ENCODE data around the gene GLT1D1. TPM values are rescaled to one million over a fixed set of nuclear protein-coding genes. Genes with fewer than 3 reads are reported as not detected.

The GLT1D1 gene
- total RNA-seq, 1 donor from 2014 or later, result 5.3 TPM

DNA sequence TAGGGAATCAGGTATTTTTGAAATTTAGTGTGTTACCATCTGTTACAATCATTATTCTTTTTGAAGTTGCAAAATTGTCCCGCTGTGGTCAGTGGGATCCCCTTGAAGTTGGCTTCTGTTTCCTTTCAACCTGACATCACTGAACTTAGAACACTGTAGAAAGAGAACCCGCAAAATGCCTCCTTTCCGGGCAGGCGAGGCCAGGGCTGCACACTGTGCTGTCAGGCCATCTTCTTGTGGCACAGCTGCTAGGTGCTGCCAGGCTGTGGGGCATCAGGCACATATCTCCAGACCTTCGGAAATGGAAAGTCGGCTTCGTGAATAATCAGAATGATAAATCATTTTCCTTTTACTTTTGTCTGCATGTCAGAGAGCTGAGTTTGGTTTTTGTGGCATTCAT lies 103.5 kb downstream of the GLT1D1 start:
- no peaks in the 10 kb centered on the region for H3K36me3 ChIP-seq
- H3K9me3 ChIP-seq, result no peaks in the 10 kb centered on the region
- H3K4me1 ChIP-seq, result no peaks in the 10 kb centered on the region
- no peak for ATAC-seq
- H3K27ac ChIP-seq, result no peak overlapping the region
- peaks cover 20% of the 10 kb centered on the region for H3K27me3 ChIP-seq (ENCODE audit: low read depth)
- intact Hi-C loops (cut with DNase I), result no loop called here
- H3K4me3 ChIP-seq, result no peak overlapping the region
- TF ChIP-seq, protein P1, sequence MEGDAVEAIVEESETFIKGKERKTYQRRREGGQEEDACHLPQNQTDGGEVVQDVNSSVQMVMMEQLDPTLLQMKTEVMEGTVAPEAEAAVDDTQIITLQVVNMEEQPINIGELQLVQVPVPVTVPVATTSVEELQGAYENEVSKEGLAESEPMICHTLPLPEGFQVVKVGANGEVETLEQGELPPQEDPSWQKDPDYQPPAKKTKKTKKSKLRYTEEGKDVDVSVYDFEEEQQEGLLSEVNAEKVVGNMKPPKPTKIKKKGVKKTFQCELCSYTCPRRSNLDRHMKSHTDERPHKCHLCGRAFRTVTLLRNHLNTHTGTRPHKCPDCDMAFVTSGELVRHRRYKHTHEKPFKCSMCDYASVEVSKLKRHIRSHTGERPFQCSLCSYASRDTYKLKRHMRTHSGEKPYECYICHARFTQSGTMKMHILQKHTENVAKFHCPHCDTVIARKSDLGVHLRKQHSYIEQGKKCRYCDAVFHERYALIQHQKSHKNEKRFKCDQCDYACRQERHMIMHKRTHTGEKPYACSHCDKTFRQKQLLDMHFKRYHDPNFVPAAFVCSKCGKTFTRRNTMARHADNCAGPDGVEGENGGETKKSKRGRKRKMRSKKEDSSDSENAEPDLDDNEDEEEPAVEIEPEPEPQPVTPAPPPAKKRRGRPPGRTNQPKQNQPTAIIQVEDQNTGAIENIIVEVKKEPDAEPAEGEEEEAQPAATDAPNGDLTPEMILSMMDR (IDR thresholded peaks at IDR 0.05), result no peak
- no peak for DNase-seq

DNA sequence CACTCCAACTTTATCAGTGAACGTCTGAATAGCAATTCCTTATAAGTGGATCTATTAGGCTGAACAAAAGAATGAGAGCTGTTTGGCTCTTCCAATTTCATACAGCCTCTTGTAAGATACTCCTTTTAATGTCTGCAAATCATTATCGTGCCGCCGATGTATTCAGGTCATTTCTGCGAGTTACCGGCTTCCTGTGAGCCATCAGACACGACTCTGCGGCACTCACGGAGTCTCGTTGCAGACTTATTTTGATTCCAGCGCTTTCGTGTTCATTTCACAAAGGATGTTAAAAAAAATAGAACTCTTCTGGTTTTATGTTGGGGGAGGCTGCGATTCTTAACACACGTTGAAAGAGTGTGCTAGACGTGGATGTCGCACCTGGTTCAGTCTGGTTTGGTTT lies 106.6 kb downstream of the GLT1D1 start:
- H3K36me3 ChIP-seq, result no peaks in the 10 kb centered on the region
- no peaks in the 10 kb centered on the region for H3K4me1 ChIP-seq
- intact Hi-C loops (cut with DNase I), result no loop called here
- H3K4me3 ChIP-seq, result no peak overlapping the region
- H3K9me3 ChIP-seq, result no peaks in the 10 kb centered on the region
- TF ChIP-seq, protein P1 (IDR thresholded peaks at IDR 0.05), result no peak
- peaks cover 20% of the 10 kb centered on the region for H3K27me3 ChIP-seq (ENCODE audit: low read depth)
- H3K27ac ChIP-seq, result no peak overlapping the region
- ATAC-seq, result no peak
- DNase-seq, result no peak

DNA sequence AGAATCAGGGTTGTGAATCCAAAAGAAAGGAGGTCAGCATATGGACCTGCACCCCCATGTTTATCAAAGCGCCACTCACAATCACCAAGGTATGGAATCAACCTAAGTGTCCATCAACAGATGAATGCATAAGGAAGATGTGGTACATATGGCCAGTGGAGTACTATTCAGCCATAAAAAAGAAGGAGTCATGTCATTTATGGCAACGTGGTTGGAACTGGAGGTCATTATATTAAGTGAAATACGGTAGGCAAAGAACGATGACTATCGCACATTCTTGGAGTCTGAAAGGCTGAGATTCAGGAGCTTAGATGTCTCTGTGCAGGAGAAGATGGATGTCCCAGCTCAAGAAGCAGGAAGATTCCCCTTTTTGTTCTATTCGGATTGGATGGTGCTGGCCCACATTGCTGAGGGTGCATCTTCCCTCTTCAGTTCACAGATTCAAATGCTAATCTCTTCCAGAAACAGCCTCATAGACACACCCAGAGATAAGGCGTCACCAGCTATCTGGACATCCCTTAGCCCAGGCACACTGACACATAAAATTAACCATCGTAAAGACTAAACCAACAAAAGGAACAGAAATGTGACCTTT lies 108.1 kb downstream of the GLT1D1 start:
- ATAC-seq (no peak), DNase-seq (no peak)
- Histone ChIP-seq H3K36me3 (no peaks in the 10 kb centered on the region), H3K27me3 (ENCODE audit: low read depth) (peaks cover 20% of the 10 kb centered on the region), H3K9me3 (no peaks in the 10 kb centered on the region), H3K27ac (no peak overlapping the region), H3K4me3 (no peak overlapping the region), H3K4me1 (no peaks in the 10 kb centered on the region)
- intact Hi-C loops (cut with DNase I), result no loop called here
- TF ChIP-seq, protein P1 (IDR thresholded peaks at IDR 0.05), result no peak

DNA sequence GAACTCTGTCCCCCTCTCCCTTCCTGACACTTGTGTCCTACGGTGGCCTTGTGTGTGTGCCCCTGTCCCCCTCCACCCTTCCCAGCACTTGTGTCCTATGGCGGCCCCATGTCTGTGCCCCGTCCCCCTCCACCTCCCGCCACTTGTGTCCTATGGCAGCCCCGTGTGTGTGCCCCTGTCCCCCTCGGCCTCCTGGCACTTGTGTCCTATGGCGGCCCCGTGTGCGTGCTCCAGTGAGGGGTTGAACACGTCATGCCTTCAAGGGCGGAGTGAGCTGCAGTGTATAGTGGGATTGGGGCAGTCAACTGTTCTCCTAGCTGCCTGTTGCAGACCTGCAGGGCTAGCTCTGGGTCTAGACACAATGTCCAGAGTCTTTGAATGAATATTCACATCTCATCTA lies 108.7 kb downstream of the GLT1D1 start:
- Histone ChIP-seq H3K27me3 (ENCODE audit: low read depth) (peaks cover 20% of the 10 kb centered on the region), H3K4me1 (no peaks in the 10 kb centered on the region), H3K36me3 (no peaks in the 10 kb centered on the region), H3K4me3 (no peak overlapping the region), H3K9me3 (no peaks in the 10 kb centered on the region), H3K27ac (no peak overlapping the region)
- ATAC-seq (no peak), DNase-seq (no peak)
- intact Hi-C loops (cut with DNase I), result no loop called here
- TF ChIP-seq, protein P1 (IDR thresholded peaks at IDR 0.05), result no peak

DNA sequence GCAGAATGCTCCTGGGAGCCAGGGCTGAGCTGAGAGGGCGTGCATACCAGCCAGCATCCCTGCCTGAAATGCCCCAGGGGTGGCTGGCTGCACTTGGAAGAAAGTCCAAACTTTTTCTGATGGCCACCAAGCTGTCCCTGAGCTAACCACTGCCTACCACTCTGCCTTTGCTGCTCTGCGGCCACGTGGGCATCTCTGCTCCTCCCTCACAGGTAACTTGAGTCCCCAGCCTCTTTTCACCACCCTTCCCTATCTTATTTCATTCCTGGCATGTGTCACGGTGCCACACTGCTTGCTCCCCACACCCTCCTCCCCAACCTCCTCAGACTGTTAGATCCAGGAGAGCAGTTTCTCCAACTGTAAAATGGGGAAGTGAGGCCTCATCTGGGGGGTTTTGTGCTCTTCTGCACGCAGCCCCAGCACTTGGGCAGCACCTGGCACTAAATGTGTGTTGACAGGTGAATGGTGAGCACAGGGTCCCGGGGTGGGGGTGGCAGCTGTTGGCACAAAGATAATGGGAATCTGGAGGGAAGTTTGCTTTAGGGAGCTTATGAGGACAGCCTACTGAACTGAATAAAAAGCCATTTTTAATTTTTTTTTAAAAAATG lies 113.0 kb downstream of the GLT1D1 start:
- Histone ChIP-seq H3K9me3 (no peaks in the 10 kb centered on the region), H3K4me3 (no peak overlapping the region), H3K27ac (no peak overlapping the region), H3K27me3 (ENCODE audit: low read depth) (peaks cover 17% of the 10 kb centered on the region), H3K36me3 (no peaks in the 10 kb centered on the region), H3K4me1 (no peaks in the 10 kb centered on the region)
- TF ChIP-seq, protein P1 (IDR thresholded peaks at IDR 0.05), result no peak
- intact Hi-C loops (cut with DNase I), result no loop called here
- ATAC-seq, result no peak
- no peak for DNase-seq

Data from lower lobe of right lung (tissue), 2 donors.